MM.1S (cell line): Measurements from ENCODE around the gene MOXD1.

Experiments used
- DNase-seq: peaks from one replicate; pipeline ENCODE4 v3.0.0-alpha.2; 2015
- H2AFZ ChIP-seq: fragments of 300-600 bp; sonication (generic); 2 replicates; pipeline ENCODE4 v1.6.0; 2016; ENCODE audit warnings: antibody characterized with exemption, low read length
- H3F3A ChIP-seq: fragments of 300-600 bp; sonication (generic); 2 replicates; pipeline ENCODE4 v1.6.1; 2016; ENCODE audit warnings: mild to moderate bottlenecking, antibody characterized with exemption, low read length, moderate library complexity, mixed read lengths; ENCODE audit not compliant: insufficient read depth
- H3K27ac ChIP-seq: fragments of 300-600 bp; sonication (generic); 2 replicates; pipeline ENCODE4 v1.5.1; 2016; ENCODE audit warnings: mild to moderate bottlenecking, low read length
- H3K27me3 ChIP-seq: fragments of 300-600 bp; sonication (generic); replicated peaks from 2 replicates; pipeline ENCODE4 v1.6.0; 2016; ENCODE audit warnings: low read length; ENCODE audit not compliant: insufficient read depth
- H3K36me3 ChIP-seq: fragments of 300-600 bp; sonication (generic); replicated peaks from 2 replicates; pipeline ENCODE4 v1.6.1; 2016; ENCODE audit warnings: mild to moderate bottlenecking, low read length, mixed read lengths; ENCODE audit not compliant: insufficient read depth
- H3K4me1 ChIP-seq: fragments of 300-600 bp; sonication (generic); 2 replicates; pipeline ENCODE4 v1.6.1; 2016; ENCODE audit warnings: low read length, mixed read lengths
- H3K4me2 ChIP-seq: fragments of 300-600 bp; sonication (generic); 2 replicates; pipeline ENCODE4 v1.6.0; 2016; ENCODE audit warnings: low read depth, low read length
- H3K4me3 ChIP-seq: fragments of 300-600 bp; sonication (generic); 2 replicates; pipeline ENCODE4 v1.5.1; 2016; ENCODE audit warnings: low read length, mixed read lengths
- H3K79me2 ChIP-seq: fragments of 300-600 bp; sonication (generic); 2 replicates; pipeline ENCODE4 v1.6.1; 2016; ENCODE audit warnings: mixed run types, low read length, mixed read lengths
- H3K9ac ChIP-seq: fragments of 300-600 bp; sonication (generic); 2 replicates; pipeline ENCODE4 v1.6.1; 2016; ENCODE audit warnings: low read length, mixed read lengths
- H3K9me2 ChIP-seq: fragments of 300-600 bp; sonication (generic); replicated peaks from 2 replicates; pipeline ENCODE4 v1.6.1; 2016; ENCODE audit warnings: mild to moderate bottlenecking, low read length, mixed read lengths; ENCODE audit not compliant: insufficient read depth
- H3K9me3 ChIP-seq: fragments of 300-600 bp; sonication (generic); replicated peaks from 2 replicates; pipeline ENCODE4 v1.6.1; 2016; ENCODE audit warnings: mild to moderate bottlenecking, low read length, mixed read lengths; ENCODE audit not compliant: insufficient read depth
- H4K20me1 ChIP-seq: fragments of 300-600 bp; sonication (generic); 2 replicates; pipeline ENCODE4 v1.6.1; 2016; ENCODE audit warnings: mild to moderate bottlenecking, low read length, moderate library complexity, mixed read lengths; ENCODE audit not compliant: insufficient read depth
- CTCF ChIP-seq: fragments of 300-600 bp; sonication (generic); IDR thresholded peaks from 2 replicates; pipeline ENCODE4 v1.5.1; 2016; ENCODE audit warnings: antibody characterized with exemption, low read length, mixed read lengths
- EZH2 ChIP-seq: fragments of 300-600 bp; sonication (generic); optimal IDR thresholded peaks from 2 replicates; pipeline ENCODE3; 2017; ENCODE audit warnings: low read depth, mild to moderate bottlenecking, antibody characterized with exemption, low read length, mixed read lengths
- EZH2phosphoT487 ChIP-seq: fragments of 300-600 bp; sonication (generic); IDR thresholded peaks from 2 replicates; pipeline ENCODE4 v1.6.1; 2018; ENCODE audit warnings: antibody characterized with exemption, low read length

Gene MOXD1

GRCh38 chr6:132348231-132348630 is 53.0 kb downstream of the MOXD1 start:
- H3K79me2 ChIP-seq, result no peaks in the 10 kb centered on the region
- no peaks in the 10 kb centered on the region for H4K20me1 ChIP-seq
- DNase-seq, result no peak
- H3K27ac ChIP-seq, result no peak overlapping the region
- H3K9me2 ChIP-seq, result no peaks in the 10 kb centered on the region
- TF ChIP-seq CTCF (no peak), EZH2 (no peak), EZH2phosphoT487 (no peak)
- H2AFZ ChIP-seq, result no peak overlapping the region
- H3K36me3 ChIP-seq, result no peaks in the 10 kb centered on the region
- no peak overlapping the region for H3K9ac ChIP-seq
- H3K9me3 ChIP-seq, result no peaks in the 10 kb centered on the region
- H3K4me2 ChIP-seq, result no peak overlapping the region
- H3K27me3 ChIP-seq, result no peaks in the 10 kb centered on the region
- 0 out of 2 replicates have a peak, but pooled peaks cover 5% of the 10 kb centered on the region for H3F3A ChIP-seq
- H3K4me3 ChIP-seq, result no peak overlapping the region
- peaks cover 11% of the 10 kb centered on the region for H3K4me1 ChIP-seq

- H3K4me2 ChIP-seq, result no peak overlapping the region
- H3K27ac ChIP-seq, result no peak overlapping the region
- H3K9ac ChIP-seq, result no peak overlapping the region
- H2AFZ ChIP-seq, result no peak overlapping the region
- no peaks in the 10 kb centered on the region for H3K9me2 ChIP-seq
- H3K79me2 ChIP-seq, result no peaks in the 10 kb centered on the region
- no peaks in the 10 kb centered on the region; the same call in 1 of the 2 replicates for H3K36me3 ChIP-seq
- TF ChIP-seq EZH2 (no peak), CTCF (no peak), EZH2phosphoT487 (no peak)
- no peaks in the 10 kb centered on the region for H3K27me3 ChIP-seq
- no peaks in the 10 kb centered on the region for H3K4me1 ChIP-seq
- no peaks in the 10 kb centered on the region for H4K20me1 ChIP-seq
- DNase-seq, result no peak
- no peak overlapping the region for H3K4me3 ChIP-seq
- no peaks in the 10 kb centered on the region for H3K9me3 ChIP-seq
- no peaks in the 10 kb centered on the region for H3F3A ChIP-seq
Measured at GRCh38 chr6:132344811-132345210, 56.5 kb downstream of the MOXD1 start.

- TF ChIP-seq EZH2phosphoT487 (no peak), CTCF (no peak), EZH2 (no peak)
- Histone ChIP-seq H3K9me3 (no peaks in the 10 kb centered on the region), H3K4me2 (no peak overlapping the region), H3K79me2 (no peaks in the 10 kb centered on the region), H2AFZ (no peak overlapping the region), H3K4me3 (no peak overlapping the region), H3F3A (no peaks in the 10 kb centered on the region), H3K36me3 (no peaks in the 10 kb centered on the region; the same call in 1 of the 2 replicates), H3K27ac (no peak overlapping the region), H3K9me2 (no peaks in the 10 kb centered on the region), H4K20me1 (no peaks in the 10 kb centered on the region), H3K4me1 (no peaks in the 10 kb centered on the region), H3K27me3 (no peaks in the 10 kb centered on the region), H3K9ac (no peak overlapping the region)
- no peak for DNase-seq
Measured at GRCh38 chr6:132341646-132342045, 59.6 kb downstream of the MOXD1 start.
